ENCODE results near the gene PSMB5. TPM values are rescaled to one million over a fixed set of nuclear protein-coding genes. Genes with fewer than 3 reads are reported as not detected.

Gene PSMB5
- total RNA-seq, 4 donors from 2014 or later, result 59.7 to 167 (median 135) TPM

DNA sequence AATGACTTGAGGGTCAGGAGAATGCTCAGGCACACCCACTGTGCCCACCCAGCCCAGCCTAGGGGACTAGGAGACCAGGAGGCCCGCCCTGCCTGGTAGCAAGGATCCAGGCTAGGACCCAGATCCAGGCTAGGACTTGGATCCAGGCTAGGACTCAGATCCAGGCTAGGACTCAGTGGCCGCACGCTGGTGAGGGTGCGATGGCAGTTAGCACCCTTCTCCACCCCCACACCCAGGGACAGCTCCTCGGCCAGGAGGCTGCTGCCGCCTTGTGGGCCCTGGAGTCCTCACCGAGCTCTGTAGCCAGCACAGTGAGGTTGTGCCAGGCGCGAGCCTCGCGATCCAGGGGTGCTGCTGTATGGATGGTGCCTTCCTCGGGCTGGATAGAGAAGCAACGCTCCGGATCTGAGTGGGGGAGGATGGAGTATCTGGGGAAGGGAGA is 17.5 kb upstream of the PSMB5 start:
- no peaks in the 10 kb centered on the region for H3K27me3 ChIP-seq
- H3K4me1 ChIP-seq, result peaks cover 15% of the 10 kb centered on the region
- no peak overlapping the region for H3K27ac ChIP-seq
- TF ChIP-seq, protein P1, sequence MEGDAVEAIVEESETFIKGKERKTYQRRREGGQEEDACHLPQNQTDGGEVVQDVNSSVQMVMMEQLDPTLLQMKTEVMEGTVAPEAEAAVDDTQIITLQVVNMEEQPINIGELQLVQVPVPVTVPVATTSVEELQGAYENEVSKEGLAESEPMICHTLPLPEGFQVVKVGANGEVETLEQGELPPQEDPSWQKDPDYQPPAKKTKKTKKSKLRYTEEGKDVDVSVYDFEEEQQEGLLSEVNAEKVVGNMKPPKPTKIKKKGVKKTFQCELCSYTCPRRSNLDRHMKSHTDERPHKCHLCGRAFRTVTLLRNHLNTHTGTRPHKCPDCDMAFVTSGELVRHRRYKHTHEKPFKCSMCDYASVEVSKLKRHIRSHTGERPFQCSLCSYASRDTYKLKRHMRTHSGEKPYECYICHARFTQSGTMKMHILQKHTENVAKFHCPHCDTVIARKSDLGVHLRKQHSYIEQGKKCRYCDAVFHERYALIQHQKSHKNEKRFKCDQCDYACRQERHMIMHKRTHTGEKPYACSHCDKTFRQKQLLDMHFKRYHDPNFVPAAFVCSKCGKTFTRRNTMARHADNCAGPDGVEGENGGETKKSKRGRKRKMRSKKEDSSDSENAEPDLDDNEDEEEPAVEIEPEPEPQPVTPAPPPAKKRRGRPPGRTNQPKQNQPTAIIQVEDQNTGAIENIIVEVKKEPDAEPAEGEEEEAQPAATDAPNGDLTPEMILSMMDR (IDR thresholded peaks at IDR 0.05), result peak in 1 of 2 donors; percentile 38
- no peak for TF ChIP-seq EP300 (IDR thresholded peaks at IDR 0.05)
- H3K36me3 ChIP-seq, result no peaks in the 10 kb centered on the region
- H3K9me3 ChIP-seq, result no peaks in the 10 kb centered on the region
- WGBS, result 47% methylated on average over 7 of the region's 14 CpGs
- H3K4me3 ChIP-seq, result no peak overlapping the region
- no peak for DNase-seq (ENCODE audit: low spot score in 2 of 2)

DNA sequence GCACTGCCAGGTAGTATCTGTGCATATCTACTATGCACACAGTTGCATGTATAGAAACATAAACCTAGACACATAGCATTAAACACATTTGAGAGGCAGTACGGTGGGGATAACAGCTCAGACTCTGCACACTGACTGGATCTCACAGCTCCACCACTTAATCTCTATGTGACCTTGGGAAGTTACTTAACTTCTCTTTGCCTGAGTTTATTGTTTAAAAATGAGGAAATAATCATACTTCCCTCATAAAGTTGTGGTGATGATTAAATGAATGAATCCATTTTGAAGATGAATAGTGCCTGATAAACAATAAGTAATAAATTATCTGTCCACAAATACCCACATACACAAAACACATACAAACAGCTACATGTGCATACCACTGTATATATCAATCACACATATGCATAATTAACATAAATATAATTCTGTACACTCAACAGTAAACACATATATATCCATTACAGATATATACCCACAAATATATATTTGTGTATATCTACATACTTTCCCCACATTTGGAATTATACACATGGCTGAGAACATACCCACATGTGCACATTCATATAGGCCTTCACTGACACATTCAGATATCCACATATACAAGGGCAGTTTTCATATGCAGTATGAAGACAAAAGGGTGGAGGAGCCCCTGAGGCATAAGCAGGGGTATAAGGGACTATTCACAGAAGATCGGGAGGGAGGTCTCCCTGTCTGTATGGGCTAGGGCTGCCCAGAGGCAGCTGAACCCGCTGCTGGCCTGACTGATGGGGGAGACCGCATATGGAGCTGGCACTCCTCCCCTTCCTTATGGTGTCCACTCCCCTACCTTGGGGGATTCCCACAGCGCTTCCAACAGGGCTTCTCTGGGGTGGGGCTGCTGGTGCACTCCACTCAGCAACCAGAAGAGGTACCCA is 16.7 kb upstream of the PSMB5 start:
- no peaks in the 10 kb centered on the region for H3K27me3 ChIP-seq
- DNase-seq (ENCODE audit: low spot score in 2 of 2), result no peak
- no peak overlapping the region for H3K4me3 ChIP-seq
- no peaks in the 10 kb centered on the region for H3K9me3 ChIP-seq
- no peaks in the 10 kb centered on the region for H3K36me3 ChIP-seq
- TF ChIP-seq, protein P1 (IDR thresholded peaks at IDR 0.05), result no peak
- no peak for TF ChIP-seq POLR2AphosphoS5 (IDR thresholded peaks at IDR 0.05)
- no peak for TF ChIP-seq POLR2A (IDR thresholded peaks at IDR 0.05)
- TF ChIP-seq EP300 (IDR thresholded peaks at IDR 0.05), result no peak
- 81% methylated on average over 5 of the region's 5 CpGs for WGBS
- H3K27ac ChIP-seq, result no peak overlapping the region
- H3K4me1 ChIP-seq, result peaks cover 7% of the 10 kb centered on the region

DNA sequence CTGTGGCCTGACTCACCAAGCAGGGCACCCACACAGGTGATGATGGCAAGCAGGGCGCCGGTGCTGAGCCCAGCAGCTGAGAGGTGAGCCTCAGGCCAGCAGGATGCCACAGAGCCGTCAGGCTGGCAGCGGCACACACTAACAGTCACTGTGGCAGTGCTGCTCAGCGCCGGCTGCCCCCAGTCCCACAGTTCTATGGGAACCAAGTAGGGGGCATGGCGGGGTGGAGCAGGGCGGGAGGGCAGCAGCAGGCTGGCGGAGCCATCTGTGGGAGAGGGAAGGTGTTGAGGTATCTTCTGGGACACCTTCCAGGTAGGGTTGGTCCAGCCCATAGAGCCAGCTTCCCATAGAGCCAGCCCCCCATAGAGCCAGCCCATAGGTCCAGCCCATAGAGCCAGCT is 14.3 kb upstream of the PSMB5 start:
- Histone ChIP-seq H3K27ac (no peak overlapping the region), H3K27me3 (no peaks in the 10 kb centered on the region), H3K4me1 (no peaks in the 10 kb centered on the region), H3K4me3 (no peak overlapping the region), H3K36me3 (no peaks in the 10 kb centered on the region), H3K9me3 (no peaks in the 10 kb centered on the region)
- no peak for DNase-seq (ENCODE audit: low spot score in 2 of 2)
- 85% methylated on average over 8 of the region's 9 CpGs for WGBS
- TF ChIP-seq, protein P1 (IDR thresholded peaks at IDR 0.05), result no peak
- TF ChIP-seq POLR2A (IDR thresholded peaks at IDR 0.05), result no peak
- no peak for TF ChIP-seq EP300 (IDR thresholded peaks at IDR 0.05)
- no peak for TF ChIP-seq POLR2AphosphoS5 (IDR thresholded peaks at IDR 0.05)

DNA sequence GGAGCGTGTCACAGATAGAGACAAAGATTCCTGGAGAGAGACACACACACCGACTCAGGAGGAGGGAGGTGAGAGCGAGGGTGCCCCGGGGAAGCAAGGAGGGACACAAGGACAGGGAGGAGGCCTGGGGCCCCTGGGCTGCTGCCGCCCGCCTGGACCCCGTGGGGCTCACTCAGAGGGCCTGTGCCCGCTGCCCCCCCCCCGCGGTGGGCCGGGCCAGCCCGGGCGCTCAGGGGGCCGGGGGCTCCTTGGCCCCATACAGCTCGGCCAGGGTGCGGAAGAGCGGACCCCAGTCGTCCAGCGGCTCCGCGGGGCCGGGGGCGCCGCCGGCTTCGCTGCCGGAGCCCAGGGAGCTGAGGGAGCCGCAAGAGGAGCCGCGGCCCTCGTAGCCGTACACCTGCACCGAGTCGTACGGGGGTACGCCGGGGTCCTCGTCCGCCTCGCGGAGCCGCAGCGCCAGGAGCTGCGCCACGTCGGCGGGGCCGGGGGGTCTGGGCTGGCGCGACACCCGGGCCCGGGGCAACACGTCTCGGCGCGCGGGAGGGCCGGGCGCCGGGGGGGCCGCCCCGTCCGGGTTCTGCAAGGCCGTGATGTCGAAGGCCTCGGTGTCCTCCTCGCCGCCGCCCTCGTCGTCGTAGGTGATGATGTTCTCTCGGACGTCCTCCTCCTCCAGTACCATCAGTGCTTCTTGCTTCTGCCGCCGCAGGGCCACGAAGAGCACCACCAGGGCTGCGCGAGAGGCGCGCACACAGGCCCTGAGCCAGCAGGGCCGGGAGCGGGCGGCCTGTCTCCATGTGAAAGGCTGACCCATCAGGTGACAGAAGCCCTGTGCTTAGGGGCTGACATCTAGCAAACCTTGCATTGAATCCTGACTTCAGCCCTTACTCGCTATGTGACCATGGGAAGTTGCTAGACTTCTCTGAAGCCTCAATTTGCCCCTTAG is 13.3 kb upstream of the PSMB5 start:
- H3K27ac ChIP-seq, result no peak overlapping the region
- WGBS, result 81% methylated on average over 24 of the region's 85 CpGs
- DNase-seq (ENCODE audit: low spot score in 2 of 2), result no peak
- no peaks in the 10 kb centered on the region for H3K4me1 ChIP-seq
- H3K4me3 ChIP-seq, result no peak overlapping the region
- no peaks in the 10 kb centered on the region for H3K9me3 ChIP-seq
- TF ChIP-seq POLR2AphosphoS5 (IDR thresholded peaks at IDR 0.05) (no peak), EP300 (IDR thresholded peaks at IDR 0.05) (no peak), POLR2A (IDR thresholded peaks at IDR 0.05) (no peak)
- TF ChIP-seq, protein P1 (IDR thresholded peaks at IDR 0.05), result no peak
- H3K27me3 ChIP-seq, result no peaks in the 10 kb centered on the region
- no peaks in the 10 kb centered on the region for H3K36me3 ChIP-seq
